Immature natural killer cell (primary cell): ENCODE data around the gene CNTN5. TPM values are rescaled to one million over a fixed set of nuclear protein-coding genes. Genes with fewer than 3 reads are reported as not detected.

Experiments used
- DNase-seq, 3 donors: peaks; one replicate each; pipeline ENCODE4 v3.0.0; 2022; ENCODE audit warnings: mixed read lengths in 1 of 3
- H3K27ac Mint-ChIP-seq, 6 donors: one replicate each; pipeline ENCODE4 v1.8.0; 2020; ENCODE audit warnings: mixed read lengths in 6 of 6, mild to moderate bottlenecking in 5 of 6, inconsistent platforms in 4 of 6, moderate library complexity in 3 of 6
- H3K27me3 Mint-ChIP-seq, 3 donors: one replicate each; pipeline ENCODE4 v1.8.0; 2020 to 2021; ENCODE audit warnings: low read depth in 3 of 3, mild to moderate bottlenecking in 3 of 3, mixed read lengths in 3 of 3, moderate library complexity in 3 of 3, inconsistent platforms in 1 of 3
- H3K36me3 Mint-ChIP-seq, 3 donors: one replicate each; pipeline ENCODE4 v1.8.0; 2020; ENCODE audit warnings: mixed read lengths in 3 of 3, inconsistent platforms in 2 of 3, mild to moderate bottlenecking in 2 of 3
- H3K4me1 Mint-ChIP-seq, 2 donors: one replicate each; pipeline ENCODE4 v1.8.0; 2020; ENCODE audit warnings: inconsistent platforms in 2 of 2, mild to moderate bottlenecking in 2 of 2, mixed read lengths in 2 of 2, moderate library complexity in 1 of 2
- H3K4me3 Mint-ChIP-seq, 5 donors: one replicate each; pipeline ENCODE4 v1.8.0; 2020; ENCODE audit warnings: mild to moderate bottlenecking in 5 of 5, mixed read lengths in 5 of 5, inconsistent platforms in 3 of 5, moderate library complexity in 3 of 5
- H3K9me3 Mint-ChIP-seq, 6 donors: one replicate each; pipeline ENCODE4 v1.8.0; 2020; ENCODE audit warnings: mild to moderate bottlenecking in 6 of 6, mixed read lengths in 6 of 6, inconsistent platforms in 4 of 6, moderate library complexity in 3 of 6
- polyA plus RNA-seq, 3 donors: library from polyadenylated mRNA; unstranded; fragments of 300-500 nt; fragmentation: Illumina TruSeq; gene quantifications; one replicate each; pipeline ENCODE4 v1.2.3, GENCODE V29; 2021

The CNTN5 gene
- polyA plus RNA-seq, 3 donors from 2014 or later, result not detected

DNA sequence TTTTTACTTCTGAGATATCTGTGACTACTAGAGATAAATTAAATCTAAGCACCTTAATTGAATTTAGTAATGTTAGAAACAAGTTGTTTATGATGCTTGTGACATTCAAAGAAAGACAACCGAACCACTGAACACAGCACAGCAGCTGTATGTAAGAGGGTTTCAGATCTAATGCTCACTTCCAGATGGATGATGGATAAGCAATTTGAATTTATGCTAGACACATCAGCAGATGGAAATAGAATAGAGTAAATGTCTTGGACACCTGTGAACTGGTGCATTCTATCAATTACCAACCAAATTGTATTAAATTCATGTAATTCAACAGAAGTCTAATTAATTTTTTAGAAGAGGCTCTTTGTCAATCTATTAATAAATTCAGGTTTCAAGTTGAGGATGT is 306.3 kb downstream of the CNTN5 start:
- DNase-seq, result no peak
- no peaks in the 10 kb centered on the region for H3K4me1 Mint-ChIP-seq
- peaks cover 10 to 37% (median 23%) of the 10 kb centered on the region in 6 donors for H3K9me3 Mint-ChIP-seq
- H3K27ac Mint-ChIP-seq, result no peak overlapping the region
- H3K36me3 Mint-ChIP-seq, result no peaks in the 10 kb centered on the region
- H3K4me3 Mint-ChIP-seq, result no peak overlapping the region
- no peaks in the 10 kb centered on the region for H3K27me3 Mint-ChIP-seq

GRCh38 chr11:99327527-99327926 is 306.8 kb downstream of the CNTN5 start:
- no peak overlapping the region for H3K27ac Mint-ChIP-seq
- no peak for DNase-seq
- no peaks in the 10 kb centered on the region for H3K27me3 Mint-ChIP-seq
- H3K4me3 Mint-ChIP-seq, result no peak overlapping the region
- H3K36me3 Mint-ChIP-seq, result no peaks in the 10 kb centered on the region
- H3K9me3 Mint-ChIP-seq, result peaks cover 8 to 32% (median 24%) of the 10 kb centered on the region in 6 donors
- no peaks in the 10 kb centered on the region for H3K4me1 Mint-ChIP-seq

DNA sequence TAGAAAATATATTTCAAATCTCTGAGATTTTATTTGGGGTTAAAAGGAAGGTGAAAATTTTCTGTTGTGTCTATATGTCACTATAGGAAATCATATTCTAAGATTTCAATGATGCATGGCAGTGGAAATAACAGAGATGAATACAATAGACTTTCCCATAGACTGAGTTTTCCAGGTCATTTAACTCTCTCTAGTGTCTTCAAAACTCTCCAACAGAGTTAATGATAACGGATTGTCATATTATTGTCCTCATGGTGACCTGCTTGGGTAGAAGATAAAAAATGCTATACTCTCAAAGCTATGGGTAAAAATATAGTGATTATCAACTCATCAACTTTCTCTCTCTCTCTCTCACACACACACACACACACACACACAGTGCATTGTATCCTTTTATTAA is 312.9 kb downstream of the CNTN5 start:
- H3K27ac Mint-ChIP-seq, result no peak overlapping the region
- no peak for DNase-seq
- peaks cover 0 to 4% (median 1%) of the 10 kb centered on the region in 3 donors for H3K27me3 Mint-ChIP-seq
- no peak overlapping the region for H3K4me3 Mint-ChIP-seq
- H3K4me1 Mint-ChIP-seq, result no peaks in the 10 kb centered on the region
- H3K36me3 Mint-ChIP-seq, result no peaks in the 10 kb centered on the region
- H3K9me3 Mint-ChIP-seq, result peaks cover 2 to 18% (median 9%) of the 10 kb centered on the region in 6 donors

GRCh38 chr11:99343117-99343516 is 322.4 kb downstream of the CNTN5 start:
- no peaks in the 10 kb centered on the region for H3K4me1 Mint-ChIP-seq
- H3K27me3 Mint-ChIP-seq, result peaks cover 0 to 1% (median under 1%) of the 10 kb centered on the region in 3 donors
- DNase-seq, result no peak
- H3K4me3 Mint-ChIP-seq, result no peak overlapping the region
- H3K9me3 Mint-ChIP-seq, result peaks cover 5 to 52% (median 14%) of the 10 kb centered on the region in 6 donors
- no peak overlapping the region for H3K27ac Mint-ChIP-seq
- no peaks in the 10 kb centered on the region for H3K36me3 Mint-ChIP-seq

GRCh38 chr11:99349151-99349673 is 328.5 kb downstream of the CNTN5 start:
- DNase-seq, result no peak
- Mint-ChIP-seq H3K9me3 (peaks cover 5 to 45% (median 20%) of the 10 kb centered on the region in 6 donors), H3K36me3 (no peaks in the 10 kb centered on the region), H3K27me3 (peaks cover 0 to 1% (median 0%) of the 10 kb centered on the region in 3 donors), H3K27ac (no peak overlapping the region), H3K4me3 (no peak overlapping the region), H3K4me1 (no peaks in the 10 kb centered on the region)

DNA sequence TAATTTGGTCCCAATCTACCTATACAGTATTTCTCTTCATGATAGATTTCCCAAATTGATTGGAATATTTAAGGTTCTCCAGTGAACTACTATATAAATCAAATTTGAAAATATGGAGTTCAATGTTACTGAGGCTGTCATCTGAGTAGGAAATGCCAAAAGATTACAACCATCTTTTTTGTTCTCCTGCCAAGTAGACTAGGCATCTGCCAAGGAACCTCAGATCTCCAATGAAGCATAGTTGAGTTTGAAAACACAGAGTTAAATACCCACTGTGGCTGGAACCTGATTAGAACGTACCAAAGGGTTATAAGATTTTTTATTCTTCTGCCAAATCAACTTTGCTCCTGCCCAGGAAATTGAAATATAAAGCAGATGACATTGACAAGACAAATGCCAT is 330.9 kb downstream of the CNTN5 start:
- H3K27ac Mint-ChIP-seq, result no peak overlapping the region
- H3K9me3 Mint-ChIP-seq, result peaks cover 4 to 44% (median 33%) of the 10 kb centered on the region in 6 donors
- no peak for DNase-seq
- H3K27me3 Mint-ChIP-seq, result no peaks in the 10 kb centered on the region
- no peaks in the 10 kb centered on the region for H3K4me1 Mint-ChIP-seq
- peaks cover 0 to 3% (median 0%) of the 10 kb centered on the region in 3 donors for H3K36me3 Mint-ChIP-seq
- no peak overlapping the region for H3K4me3 Mint-ChIP-seq

GRCh38 chr11:99352642-99353041 is 331.9 kb downstream of the CNTN5 start:
- peaks cover 0 to 3% (median 0%) of the 10 kb centered on the region in 3 donors for H3K36me3 Mint-ChIP-seq
- no peaks in the 10 kb centered on the region for H3K27me3 Mint-ChIP-seq
- H3K9me3 Mint-ChIP-seq, result peaks cover 4 to 50% (median 32%) of the 10 kb centered on the region in 6 donors
- H3K27ac Mint-ChIP-seq, result no peak overlapping the region
- no peaks in the 10 kb centered on the region for H3K4me1 Mint-ChIP-seq
- no peak overlapping the region for H3K4me3 Mint-ChIP-seq
- no peak for DNase-seq

GRCh38 chr11:99366546-99366945 is 345.8 kb downstream of the CNTN5 start:
- Mint-ChIP-seq H3K4me3 (no peak overlapping the region), H3K4me1 (no peaks in the 10 kb centered on the region), H3K27me3 (peaks cover 0 to 1% (median 0%) of the 10 kb centered on the region in 3 donors), H3K27ac (no peak overlapping the region), H3K36me3 (peaks cover 0 to 1% (median 0%) of the 10 kb centered on the region in 3 donors), H3K9me3 (peaks cover 6 to 35% (median 17%) of the 10 kb centered on the region in 6 donors)
- no peak for DNase-seq

GRCh38 chr11:99368583-99368982 is 347.8 kb downstream of the CNTN5 start:
- Mint-ChIP-seq H3K4me1 (no peaks in the 10 kb centered on the region), H3K36me3 (no peaks in the 10 kb centered on the region), H3K9me3 (peaks cover 6 to 29% (median 17%) of the 10 kb centered on the region in 6 donors), H3K27ac (no peak overlapping the region), H3K27me3 (no peaks in the 10 kb centered on the region), H3K4me3 (no peak overlapping the region)
- no peak for DNase-seq

DNA sequence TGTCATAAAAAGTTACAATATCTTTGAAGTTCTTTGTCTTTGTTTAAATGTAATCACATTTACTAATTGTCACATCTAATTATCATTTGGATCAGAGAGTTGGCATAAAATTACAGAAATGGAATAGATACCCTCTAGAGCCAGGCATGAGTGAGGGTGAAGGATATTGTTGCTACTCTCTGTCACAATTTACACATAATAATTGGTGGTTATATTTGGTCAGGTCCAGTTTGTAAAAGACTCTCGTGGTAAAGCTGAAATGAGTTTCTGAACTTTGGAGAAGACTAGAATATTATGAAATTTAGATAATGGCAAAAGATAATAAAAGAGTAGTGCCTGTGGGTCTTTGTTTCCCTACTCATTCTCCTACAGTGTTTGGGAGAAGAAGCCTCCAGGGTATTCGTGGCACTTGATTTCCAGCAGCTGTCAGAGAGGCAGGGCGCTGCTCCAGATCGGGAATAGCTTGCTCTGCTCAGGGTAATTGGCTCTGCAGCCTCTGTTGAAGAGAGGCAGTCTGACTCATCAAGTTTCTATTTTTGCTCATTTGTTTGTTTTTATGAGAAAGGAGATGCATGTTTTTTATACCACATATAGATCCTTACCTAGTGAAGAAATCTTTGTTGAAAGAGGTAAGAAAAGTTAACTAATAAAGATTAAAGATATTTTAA is 349.9 kb downstream of the CNTN5 start:
- no peak for DNase-seq
- peaks cover 4 to 23% (median 14%) of the 10 kb centered on the region in 6 donors for H3K9me3 Mint-ChIP-seq
- H3K36me3 Mint-ChIP-seq, result no peaks in the 10 kb centered on the region
- no peak overlapping the region for H3K27ac Mint-ChIP-seq
- H3K4me3 Mint-ChIP-seq, result no peak overlapping the region
- no peaks in the 10 kb centered on the region for H3K4me1 Mint-ChIP-seq
- H3K27me3 Mint-ChIP-seq, result no peaks in the 10 kb centered on the region

DNA sequence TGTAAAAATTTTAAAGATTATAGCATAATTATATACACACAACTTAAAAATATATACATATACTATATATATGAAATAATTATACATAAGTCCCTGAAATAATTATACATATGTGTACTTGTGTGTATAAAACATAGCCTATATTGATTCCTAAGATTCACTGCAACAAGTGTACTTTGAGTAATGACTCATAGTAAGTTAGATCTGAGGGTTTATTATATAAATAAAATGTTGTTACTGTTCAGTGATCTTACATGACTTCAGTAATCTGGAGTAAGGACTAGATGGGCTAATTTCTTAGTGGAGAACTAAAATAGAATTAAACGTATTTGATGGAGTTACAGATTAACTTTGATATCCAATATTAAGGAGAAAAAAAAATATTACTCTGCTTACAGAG is 350.5 kb downstream of the CNTN5 start:
- Mint-ChIP-seq H3K27me3 (no peaks in the 10 kb centered on the region), H3K27ac (no peak overlapping the region), H3K4me1 (no peaks in the 10 kb centered on the region), H3K9me3 (peaks cover 4 to 17% (median 15%) of the 10 kb centered on the region in 6 donors), H3K4me3 (no peak overlapping the region), H3K36me3 (no peaks in the 10 kb centered on the region)
- DNase-seq, result no peak

GRCh38 chr11:99376463-99376862 is 355.7 kb downstream of the CNTN5 start:
- no peak for DNase-seq
- Mint-ChIP-seq H3K27ac (no peak overlapping the region), H3K4me1 (no peaks in the 10 kb centered on the region), H3K4me3 (no peak overlapping the region), H3K27me3 (no peaks in the 10 kb centered on the region), H3K36me3 (no peaks in the 10 kb centered on the region), H3K9me3 (peaks cover 6 to 27% (median 17%) of the 10 kb centered on the region in 6 donors)

DNA sequence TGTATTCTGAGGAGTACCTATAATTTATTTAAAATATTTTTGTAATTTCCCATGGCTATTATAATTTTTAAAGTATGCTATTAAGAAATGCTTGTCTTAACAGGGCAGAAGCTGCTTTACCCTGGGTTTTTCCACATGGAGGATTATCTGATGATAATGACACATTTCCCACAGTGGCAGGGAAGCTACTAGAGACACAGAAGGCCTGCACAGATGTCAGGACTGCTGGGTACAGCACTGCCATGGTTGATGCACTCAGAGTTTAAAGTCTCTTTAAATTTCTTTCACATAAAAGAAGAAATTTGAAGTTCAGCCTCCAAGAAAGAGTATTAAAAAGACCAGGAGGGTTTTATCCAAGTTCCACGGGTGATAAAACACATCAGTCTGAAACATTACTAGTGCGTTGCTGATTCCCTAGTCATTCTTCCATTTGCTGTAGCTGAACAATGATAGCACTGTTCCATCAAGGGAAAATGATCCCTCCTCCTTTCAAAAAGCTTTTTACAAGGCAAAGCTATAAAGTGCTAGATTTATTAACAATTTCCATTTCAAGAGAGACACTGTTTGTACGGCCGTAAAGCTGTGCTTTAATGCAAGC is 363.0 kb downstream of the CNTN5 start:
- H3K4me3 Mint-ChIP-seq, result no peak overlapping the region
- DNase-seq, result no peak
- H3K9me3 Mint-ChIP-seq, result peaks cover 10 to 58% (median 30%) of the 10 kb centered on the region in 6 donors
- H3K27ac Mint-ChIP-seq, result no peak overlapping the region
- no peaks in the 10 kb centered on the region for H3K36me3 Mint-ChIP-seq
- peaks cover 0 to 3% (median 0%) of the 10 kb centered on the region in 3 donors for H3K27me3 Mint-ChIP-seq
- H3K4me1 Mint-ChIP-seq, result no peaks in the 10 kb centered on the region

DNA sequence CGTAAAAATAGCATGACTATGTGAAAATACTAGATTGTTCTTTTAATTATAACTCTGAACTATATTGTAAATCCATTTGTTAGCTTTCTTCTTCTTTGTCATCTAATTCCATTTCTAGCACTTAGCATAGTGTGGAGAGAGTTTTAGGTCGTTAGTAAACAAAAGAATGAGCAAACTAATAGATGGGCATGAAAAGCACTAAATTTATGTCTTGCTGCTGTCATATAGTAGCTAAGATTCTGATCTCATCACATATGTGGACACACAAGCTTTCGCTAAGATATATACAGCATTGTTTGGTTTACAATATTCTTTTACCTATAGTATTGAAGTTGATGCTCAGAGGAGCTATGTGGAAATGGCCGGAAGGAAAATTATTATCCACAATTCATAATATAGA is 370.5 kb downstream of the CNTN5 start:
- peaks cover 0 to 4% (median 2%) of the 10 kb centered on the region in 3 donors for H3K27me3 Mint-ChIP-seq
- H3K4me3 Mint-ChIP-seq, result no peak overlapping the region
- no peak overlapping the region for H3K27ac Mint-ChIP-seq
- DNase-seq, result no peak
- H3K4me1 Mint-ChIP-seq, result no peaks in the 10 kb centered on the region
- H3K9me3 Mint-ChIP-seq, result peaks cover 0 to 35% (median 16%) of the 10 kb centered on the region in 6 donors
- H3K36me3 Mint-ChIP-seq, result no peaks in the 10 kb centered on the region
